GM21526 (cell line): ENCODE results near the gene KAZN.
"Not testable (repeated sequence)": the region's sequence is repeated elsewhere in the genome, so short reads cannot be mapped to it uniquely, and the experiment has no call there.

Experiments
- ATAC-seq: cut with Tn5 transposase; IDR thresholded peaks from one replicate; pipeline ENCODE4 v1.9.1; 2021; ENCODE audit warnings: moderate library complexity; ENCODE audit not compliant: unreplicated experiment, low FRiP score

Gene KAZN

DNA sequence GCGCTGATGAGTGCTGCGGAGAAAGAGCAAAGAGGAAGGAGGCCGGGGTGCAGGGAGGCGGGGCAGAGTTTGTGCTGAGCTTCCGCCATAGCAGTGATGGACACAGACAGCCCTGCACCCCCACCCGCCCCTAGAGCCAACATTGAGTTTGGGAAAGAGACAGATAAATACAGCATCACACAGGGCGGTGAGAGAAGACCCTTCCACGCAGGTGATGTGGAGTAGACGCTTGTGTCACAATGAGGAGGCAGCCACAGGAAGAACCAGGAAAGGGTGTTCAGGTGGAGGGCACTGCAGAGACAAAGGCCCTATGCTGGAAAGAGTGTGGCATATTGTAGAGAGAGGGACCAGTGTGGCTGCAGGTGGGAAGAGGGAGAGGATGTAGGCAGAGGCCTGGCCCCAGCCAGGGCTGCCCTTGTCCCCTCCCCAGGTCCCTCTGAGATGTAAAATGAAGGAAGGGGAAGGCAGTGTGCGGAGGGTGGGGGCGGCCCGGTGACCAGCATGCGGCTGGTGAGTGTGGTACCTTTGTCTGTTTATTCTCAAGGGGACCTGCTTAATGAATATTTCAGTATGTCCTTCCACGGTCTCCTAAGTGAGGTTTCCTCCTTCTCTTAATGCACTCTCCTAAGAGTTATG, 360.7 kb downstream of the KAZN start:
- no peak for ATAC-seq

GRCh38 chr1:14961661-14962267, 363.3 kb downstream of the KAZN start:
- ATAC-seq, result no peak

DNA sequence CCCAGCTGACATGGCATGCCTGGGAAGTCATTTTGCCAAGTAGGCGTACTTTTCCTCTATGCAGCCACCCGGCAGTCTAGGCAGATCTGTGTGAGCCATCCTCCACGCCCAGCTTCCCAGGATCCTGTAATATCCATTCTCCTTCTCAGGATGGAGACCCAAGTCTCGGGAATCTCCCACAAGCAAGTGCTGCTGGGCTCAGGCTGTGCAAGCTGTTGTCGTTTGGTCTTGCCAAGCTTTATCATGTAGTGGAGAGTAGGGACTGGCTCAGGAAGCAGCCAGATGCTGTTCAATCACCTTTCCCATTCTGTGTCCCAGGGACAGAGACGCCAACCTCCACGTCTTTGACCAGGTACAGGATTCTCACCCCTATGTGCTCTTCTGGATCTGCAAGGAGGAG, 363.9 kb downstream of the KAZN start:
- ATAC-seq, result no peak

DNA sequence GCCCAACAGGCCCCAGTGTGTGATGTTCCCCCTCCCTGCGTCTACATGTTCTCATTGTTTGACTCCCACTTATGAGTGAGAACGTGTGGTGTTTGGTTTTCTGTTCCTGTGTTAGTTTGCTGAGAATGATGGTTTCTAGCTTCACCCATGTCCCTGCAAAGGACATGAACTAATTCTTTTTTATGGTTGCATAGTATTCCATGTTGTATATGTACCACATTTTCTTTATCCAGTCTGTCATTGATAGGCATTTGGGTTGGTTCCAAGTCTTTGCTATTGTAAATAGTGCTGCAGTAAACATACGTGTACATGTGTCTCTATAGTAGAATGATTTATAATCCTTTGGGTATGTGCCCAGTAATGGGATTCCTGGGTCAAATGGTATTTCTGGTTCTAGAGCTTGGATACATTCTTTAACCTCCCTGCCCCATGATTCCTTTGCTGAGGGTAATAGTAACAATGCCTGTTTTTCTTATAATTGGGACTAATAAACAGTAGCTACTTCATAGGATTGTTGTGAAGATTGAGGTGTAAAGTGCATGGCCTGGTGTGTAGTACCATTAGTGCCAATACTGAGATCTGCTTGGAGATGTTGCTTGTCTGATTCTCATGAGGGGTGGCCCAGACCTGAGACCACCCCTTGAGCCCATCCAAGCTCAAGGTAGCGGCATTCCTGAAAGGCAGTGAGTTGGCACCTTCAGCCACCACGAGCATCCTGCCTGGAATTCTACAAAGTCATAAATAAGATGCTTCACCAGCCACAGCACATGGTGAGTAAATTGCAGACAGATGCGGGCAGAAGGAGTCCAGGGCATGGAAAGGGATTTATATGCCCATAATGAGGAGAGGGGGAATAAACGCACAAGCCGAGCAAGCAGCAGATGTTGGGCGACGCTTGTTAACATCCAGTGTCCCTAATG, 365.6 kb downstream of the KAZN start:
- not testable (repeated sequence) for ATAC-seq

GRCh38 chr1:14964711-14965055, 366.2 kb downstream of the KAZN start:
- ATAC-seq, result no peak

DNA sequence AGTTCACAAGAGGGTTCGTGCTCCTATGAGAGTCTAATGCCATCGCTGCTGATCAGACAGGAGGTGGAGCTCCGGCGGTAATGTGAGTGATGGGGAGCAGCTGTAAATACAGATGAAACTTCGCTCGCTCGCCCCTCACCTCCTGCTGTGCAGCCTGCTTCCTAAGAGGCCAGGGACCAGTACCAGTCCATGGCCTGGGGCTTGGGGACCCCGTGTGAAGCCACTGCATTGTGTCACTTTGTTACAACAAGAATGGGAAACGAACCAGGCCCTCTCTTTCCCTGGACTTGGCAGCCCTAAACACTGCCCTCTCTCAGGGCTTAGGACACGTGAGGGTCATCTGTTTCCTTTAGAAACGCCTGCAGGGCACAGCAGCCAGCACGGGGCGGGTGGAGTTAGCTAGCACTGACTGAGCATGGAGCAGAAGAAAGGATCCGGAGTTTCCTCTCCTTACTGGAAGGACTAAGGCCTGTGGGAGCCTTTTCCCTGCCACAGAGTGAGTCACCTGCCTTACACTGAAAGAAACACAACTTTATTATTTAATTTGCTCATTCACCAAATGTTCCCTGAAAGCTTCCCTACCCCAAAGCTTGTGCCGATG, 369.9 kb downstream of the KAZN start:
- ATAC-seq, result no peak

- no peak for ATAC-seq
Observed at GRCh38 chr1:14969006-14969405, 370.5 kb downstream of the KAZN start.

- ATAC-seq, result no peak
Observed at GRCh38 chr1:14970115-14970798, 371.8 kb downstream of the KAZN start.

GRCh38 chr1:14970799-14971141, 372.3 kb downstream of the KAZN start:
- no peak for ATAC-seq

- ATAC-seq, result no peak
Observed at GRCh38 chr1:14971221-14971620, 372.7 kb downstream of the KAZN start.

- ATAC-seq, result no peak
Observed at GRCh38 chr1:14972107-14972506, 373.6 kb downstream of the KAZN start.

GRCh38 chr1:14973773-14974172, 375.3 kb downstream of the KAZN start:
- no peak for ATAC-seq

- ATAC-seq, result no peak
Observed at GRCh38 chr1:14974361-14974760, 375.9 kb downstream of the KAZN start.

DNA sequence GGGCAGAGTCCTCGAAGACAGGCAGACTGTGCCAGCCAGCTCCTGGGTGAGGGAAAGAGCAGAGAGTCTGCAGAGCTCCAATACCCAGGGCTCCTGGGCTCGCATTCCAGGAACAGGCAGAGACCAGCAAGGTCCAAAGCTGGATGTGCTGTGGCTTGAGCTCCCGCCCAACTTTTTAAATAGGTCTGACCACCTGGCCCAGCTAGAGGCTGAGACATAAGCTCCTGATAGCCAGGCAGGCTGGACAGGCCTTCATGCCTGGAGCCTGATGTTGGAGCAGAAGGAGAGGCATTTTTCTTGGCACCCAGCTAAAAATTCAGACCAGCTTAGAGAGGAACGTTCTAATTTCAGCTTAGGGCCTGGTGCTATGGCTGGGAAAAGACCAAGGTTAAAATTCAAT, 376.6 kb downstream of the KAZN start:
- ATAC-seq, result no peak

DNA sequence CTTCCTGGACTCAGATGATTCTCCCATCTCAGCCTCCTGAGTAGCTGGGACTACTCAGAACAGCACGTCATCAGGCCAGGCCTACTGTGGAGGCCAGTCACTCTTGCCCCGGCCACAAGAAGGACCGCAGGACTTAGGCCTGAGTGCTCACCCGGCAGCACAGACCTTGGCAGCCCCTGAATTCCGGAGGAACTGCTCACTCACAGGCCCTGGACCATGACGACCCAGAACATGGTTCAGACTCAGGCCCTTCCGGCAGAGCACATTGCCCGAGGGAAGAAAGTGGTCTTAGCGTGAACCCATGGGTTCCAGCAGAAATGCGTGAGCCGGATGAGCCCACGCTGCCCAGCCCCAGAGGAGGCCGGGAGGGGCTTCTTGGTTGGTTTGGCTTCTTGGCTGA, 377.8 kb downstream of the KAZN start:
- ATAC-seq, result no peak

GRCh38 chr1:14977338-14977931, 378.9 kb downstream of the KAZN start:
- ATAC-seq, result no peak

DNA sequence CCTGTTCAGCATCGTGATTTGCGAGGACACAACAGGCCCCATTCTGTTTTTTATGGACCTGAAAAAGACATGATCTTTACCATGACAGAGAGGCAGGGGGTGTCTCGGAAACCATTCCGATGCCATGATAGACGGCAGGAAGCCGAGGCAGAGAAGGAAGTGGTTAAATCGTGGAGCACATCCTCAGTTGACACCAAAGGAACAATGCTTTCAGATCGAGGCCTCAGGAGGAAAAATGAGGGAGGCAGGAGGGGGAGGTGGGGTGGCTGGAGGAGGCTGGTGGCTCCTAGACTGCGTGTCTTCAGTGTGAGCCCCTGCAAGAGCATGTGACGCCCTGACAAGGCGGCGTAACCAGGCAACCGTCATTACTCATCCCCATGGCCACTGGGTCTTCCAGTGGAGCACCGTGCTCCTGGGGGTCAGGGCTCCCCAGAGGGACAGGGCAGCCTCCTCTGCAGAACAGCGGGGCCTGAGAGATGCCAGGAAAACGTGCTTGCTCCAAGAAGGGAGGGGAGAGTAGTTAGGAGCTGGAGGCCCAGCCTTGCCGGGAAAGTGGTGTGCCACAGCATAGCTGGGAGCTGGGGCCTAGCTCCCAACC, 382.2 kb downstream of the KAZN start:
- no peak for ATAC-seq

- no peak for ATAC-seq
Observed at GRCh38 chr1:14982029-14982428, 383.5 kb downstream of the KAZN start.

- no peak for ATAC-seq
Observed at GRCh38 chr1:14983277-14983676, 384.8 kb downstream of the KAZN start.

DNA sequence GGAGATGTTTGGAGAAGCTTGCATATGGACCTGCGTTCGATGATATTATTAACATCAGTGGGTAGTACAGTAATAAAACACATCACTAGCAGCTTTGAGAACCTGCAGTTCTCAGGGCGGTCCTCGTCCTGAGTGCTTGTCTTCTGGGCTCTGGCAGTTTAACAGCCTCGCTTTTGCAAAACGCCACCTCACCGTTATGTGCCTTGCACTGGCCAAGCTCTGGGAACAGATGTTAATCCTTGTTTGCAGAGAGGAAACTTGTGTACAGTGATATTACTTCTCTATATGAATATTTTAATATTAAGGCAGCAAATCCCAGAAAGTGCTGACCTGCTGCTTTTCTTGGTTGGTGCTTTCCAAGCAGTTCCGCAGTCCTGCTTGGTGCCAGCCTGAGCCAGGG, 387.7 kb downstream of the KAZN start:
- no peak for ATAC-seq
